PFSK-1 (cell line): ENCODE data around the gene UPK3B.

ENCODE experiments used
- POLR2AphosphoS5 ChIP-seq: IDR thresholded peaks from 2 replicates; pipeline ENCODE4 v1.6.1; 2012; ENCODE audit warnings: low read depth, mild to moderate bottlenecking, control low read depth, low read length, moderate library complexity
- TF ChIP-seq, protein P1 (sequence below), 2 experiments: IDR thresholded peaks; 2 replicates each; pipeline versions ENCODE4 v1.6.1 to v1.8.0; 2011 to 2012; ENCODE audit warnings: low read depth in 2 of 2, low read length in 2 of 2, control low read depth in 1 of 2, inconsistent platforms in 1 of 2, mild to moderate bottlenecking in 1 of 2, moderate library complexity in 1 of 2; ENCODE audit not compliant: insufficient read depth in 1 of 2

DNA sequence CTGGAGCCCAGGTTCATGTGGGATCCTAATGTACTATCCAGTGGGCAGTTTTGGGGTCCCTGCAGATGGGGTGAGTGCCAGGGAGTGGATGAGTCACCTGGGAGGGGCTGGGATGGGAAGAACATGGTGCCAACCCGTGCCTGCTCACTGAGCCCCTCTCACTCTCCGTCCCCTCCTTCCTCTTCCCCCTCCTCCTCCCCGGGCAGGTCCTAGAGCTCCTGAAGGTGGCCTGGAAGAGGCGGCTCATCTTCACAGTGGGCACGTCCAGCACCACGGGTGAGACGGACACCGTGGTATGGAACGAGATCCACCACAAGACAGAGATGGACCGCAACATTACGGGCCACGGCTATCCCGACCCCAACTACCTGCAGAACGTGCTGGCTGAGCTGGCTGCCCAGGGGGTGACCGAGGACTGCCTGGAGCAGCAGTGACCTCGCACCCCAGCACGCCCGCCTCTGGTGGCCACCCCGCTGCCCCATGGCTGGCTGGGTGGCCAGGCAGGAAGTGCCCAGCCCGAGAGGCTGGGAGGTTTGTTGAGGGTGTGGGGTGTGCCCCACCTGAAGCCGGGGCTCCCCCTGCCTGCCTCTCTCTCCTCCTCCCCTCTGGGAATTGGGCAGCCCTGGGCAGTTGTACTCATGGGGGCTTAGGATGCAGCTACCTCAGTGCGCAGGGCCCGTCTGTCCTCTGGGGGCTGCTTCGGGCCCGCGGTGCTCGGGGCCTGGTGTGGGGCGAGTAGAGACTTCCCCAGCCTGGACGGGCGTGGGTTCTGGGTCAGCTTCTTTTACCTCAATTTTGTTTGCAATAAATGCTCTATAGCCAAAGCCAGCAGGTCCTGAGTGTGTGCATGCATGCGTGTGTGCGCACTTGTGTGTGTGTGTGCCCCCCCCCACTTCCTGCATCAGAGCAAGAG lies 4.9 kb upstream of the UPK3B start:
- TF ChIP-seq, protein P1, sequence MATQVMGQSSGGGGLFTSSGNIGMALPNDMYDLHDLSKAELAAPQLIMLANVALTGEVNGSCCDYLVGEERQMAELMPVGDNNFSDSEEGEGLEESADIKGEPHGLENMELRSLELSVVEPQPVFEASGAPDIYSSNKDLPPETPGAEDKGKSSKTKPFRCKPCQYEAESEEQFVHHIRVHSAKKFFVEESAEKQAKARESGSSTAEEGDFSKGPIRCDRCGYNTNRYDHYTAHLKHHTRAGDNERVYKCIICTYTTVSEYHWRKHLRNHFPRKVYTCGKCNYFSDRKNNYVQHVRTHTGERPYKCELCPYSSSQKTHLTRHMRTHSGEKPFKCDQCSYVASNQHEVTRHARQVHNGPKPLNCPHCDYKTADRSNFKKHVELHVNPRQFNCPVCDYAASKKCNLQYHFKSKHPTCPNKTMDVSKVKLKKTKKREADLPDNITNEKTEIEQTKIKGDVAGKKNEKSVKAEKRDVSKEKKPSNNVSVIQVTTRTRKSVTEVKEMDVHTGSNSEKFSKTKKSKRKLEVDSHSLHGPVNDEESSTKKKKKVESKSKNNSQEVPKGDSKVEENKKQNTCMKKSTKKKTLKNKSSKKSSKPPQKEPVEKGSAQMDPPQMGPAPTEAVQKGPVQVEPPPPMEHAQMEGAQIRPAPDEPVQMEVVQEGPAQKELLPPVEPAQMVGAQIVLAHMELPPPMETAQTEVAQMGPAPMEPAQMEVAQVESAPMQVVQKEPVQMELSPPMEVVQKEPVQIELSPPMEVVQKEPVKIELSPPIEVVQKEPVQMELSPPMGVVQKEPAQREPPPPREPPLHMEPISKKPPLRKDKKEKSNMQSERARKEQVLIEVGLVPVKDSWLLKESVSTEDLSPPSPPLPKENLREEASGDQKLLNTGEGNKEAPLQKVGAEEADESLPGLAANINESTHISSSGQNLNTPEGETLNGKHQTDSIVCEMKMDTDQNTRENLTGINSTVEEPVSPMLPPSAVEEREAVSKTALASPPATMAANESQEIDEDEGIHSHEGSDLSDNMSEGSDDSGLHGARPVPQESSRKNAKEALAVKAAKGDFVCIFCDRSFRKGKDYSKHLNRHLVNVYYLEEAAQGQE (IDR thresholded peaks at IDR 0.05; ENCODE audit: insufficient read depth in 1 of 2, low read depth in 2 of 2, low read length in 2 of 2), result no peak
- TF ChIP-seq POLR2AphosphoS5, result no peak
